NCI-H187 (cell line): Measurements from ENCODE around the gene ITSN1.
"Not testable (repeated sequence)": the region's sequence is repeated elsewhere in the genome, so short reads cannot be mapped to it uniquely, and the experiment has no call there.

ENCODE experiments used
- DNase-seq, 2 experiments: peaks; one replicate each; lab custom pipeline; 2025; lab: John Stamatoyannopoulos, UW

Gene ITSN1

GRCh38 chr21:33642027-33642895 lies at the start of gene ITSN1:
Gene ITSN1 (plus strand): TSS chr21:33642501. CDS start chr21:33718829, 76,328 bp downstream.
- peak; percentile 99 for DNase-seq

- DNase-seq, result no peak
Measured at GRCh38 chr21:33598051-33598450, 44.2 kb upstream of the ITSN1 start.

- no peak for DNase-seq
Measured at GRCh38 chr21:33608559-33608958, 33.7 kb upstream of the ITSN1 start.

- no peak for DNase-seq
Measured at GRCh38 chr21:33611006-33611744, 31.1 kb upstream of the ITSN1 start.

GRCh38 chr21:33617565-33617964 lies 24.7 kb upstream of the ITSN1 start:
- not testable (repeated sequence) for DNase-seq

- DNase-seq, result no peak
Measured at GRCh38 chr21:33618407-33618806, 23.9 kb upstream of the ITSN1 start.

GRCh38 chr21:33619726-33620125 lies 22.6 kb upstream of the ITSN1 start:
- no peak for DNase-seq

GRCh38 chr21:33622253-33622652 lies 20.0 kb upstream of the ITSN1 start:
- no peak for DNase-seq

GRCh38 chr21:33626151-33626550 lies 16.1 kb upstream of the ITSN1 start:
- not testable (repeated sequence) for DNase-seq

GRCh38 chr21:33634254-33634653 lies 8.0 kb upstream of the ITSN1 start:
- no peak for DNase-seq

GRCh38 chr21:33640697-33641351 lies 1.5 kb upstream of the ITSN1 start:
- no peak for DNase-seq

- peak; percentile 99 to 100 for DNase-seq
Measured at GRCh38 chr21:33641352-33642026, 812 bp upstream of the ITSN1 start, which contains the start of gene CRYZL1. Gene CRYZL1 (minus strand): TSS chr21:33641741. CDS start chr21:33631551, 10,190 bp downstream.

- peak in 1 of 2 experiments; percentile 31 for DNase-seq
Measured at GRCh38 chr21:33642896-33643657, 776 bp downstream of the ITSN1 start.

GRCh38 chr21:33643658-33644311 lies 1.5 kb downstream of the ITSN1 start:
- DNase-seq, result no peak

- DNase-seq, result no peak
Measured at GRCh38 chr21:33644383-33645074, 2.2 kb downstream of the ITSN1 start.

- DNase-seq, result no peak
Measured at GRCh38 chr21:33645730-33646129, 3.4 kb downstream of the ITSN1 start.

- DNase-seq, result no peak
Measured at GRCh38 chr21:33647587-33647986, 5.3 kb downstream of the ITSN1 start.

GRCh38 chr21:33648555-33648954 lies 6.3 kb downstream of the ITSN1 start:
- DNase-seq, result no peak

- DNase-seq, result no peak
Measured at GRCh38 chr21:33650230-33650629, 7.9 kb downstream of the ITSN1 start.

GRCh38 chr21:33650929-33651509 lies 8.7 kb downstream of the ITSN1 start:
- no peak for DNase-seq
